ENCODE measurements around the gene CDC37L1.

DNA sequence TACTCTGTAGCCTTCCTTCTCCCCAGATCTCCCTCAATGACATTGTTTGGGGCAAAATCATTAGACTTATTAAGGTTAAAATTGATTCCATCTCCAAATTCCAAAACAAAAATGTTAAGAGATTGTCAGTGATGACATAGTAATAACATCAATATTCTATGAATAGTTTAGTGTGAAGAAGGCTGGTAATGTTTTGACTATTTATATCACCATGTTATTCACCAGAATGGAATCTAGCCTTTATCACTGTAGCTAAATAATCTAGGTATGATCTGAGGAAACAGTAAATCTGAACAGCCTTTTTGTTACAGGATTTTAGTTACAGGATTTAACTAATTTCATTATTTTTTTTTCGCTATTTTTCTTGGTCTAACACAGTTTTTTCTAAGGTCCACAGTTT, 18.2 kb upstream of the CDC37L1 start:
- TF ChIP-seq POLR2A (IDR thresholded peaks at IDR 0.05; ENCODE audit: low read length) (no peak), GATA1 (IDR thresholded peaks at IDR 0.05; ENCODE audit: low read depth, low read length) (no peak)

Measured in erythroblast (primary cell).